LNCaP clone FGC (cell line): ENCODE measurements around the gene SPI1.

Experiments used
- DNase-seq: peaks from one replicate; pipeline ENCODE4 v3.0.0-alpha.2; 2011; ENCODE audit warnings: low read depth
- H3K4me3 ChIP-seq: 2 replicates; pipeline ENCODE4 v1.5.1; 2011; ENCODE audit warnings: mild to moderate bottlenecking, low read depth, low read length, control low read depth
- TF ChIP-seq, protein P1 (sequence below): IDR thresholded peaks from 2 replicates; pipeline ENCODE4 v1.5.1; 2012; ENCODE audit warnings: mild to moderate bottlenecking; ENCODE audit not compliant: control insufficient read depth, insufficient read depth; ENCODE audit errors: extremely low read depth

Gene SPI1

GRCh38 chr11:47383071-47383470 is 4.7 kb upstream of the SPI1 start:
- DNase-seq: no peak
- no peak overlapping the region for H3K4me3 ChIP-seq
- TF ChIP-seq, protein P1, sequence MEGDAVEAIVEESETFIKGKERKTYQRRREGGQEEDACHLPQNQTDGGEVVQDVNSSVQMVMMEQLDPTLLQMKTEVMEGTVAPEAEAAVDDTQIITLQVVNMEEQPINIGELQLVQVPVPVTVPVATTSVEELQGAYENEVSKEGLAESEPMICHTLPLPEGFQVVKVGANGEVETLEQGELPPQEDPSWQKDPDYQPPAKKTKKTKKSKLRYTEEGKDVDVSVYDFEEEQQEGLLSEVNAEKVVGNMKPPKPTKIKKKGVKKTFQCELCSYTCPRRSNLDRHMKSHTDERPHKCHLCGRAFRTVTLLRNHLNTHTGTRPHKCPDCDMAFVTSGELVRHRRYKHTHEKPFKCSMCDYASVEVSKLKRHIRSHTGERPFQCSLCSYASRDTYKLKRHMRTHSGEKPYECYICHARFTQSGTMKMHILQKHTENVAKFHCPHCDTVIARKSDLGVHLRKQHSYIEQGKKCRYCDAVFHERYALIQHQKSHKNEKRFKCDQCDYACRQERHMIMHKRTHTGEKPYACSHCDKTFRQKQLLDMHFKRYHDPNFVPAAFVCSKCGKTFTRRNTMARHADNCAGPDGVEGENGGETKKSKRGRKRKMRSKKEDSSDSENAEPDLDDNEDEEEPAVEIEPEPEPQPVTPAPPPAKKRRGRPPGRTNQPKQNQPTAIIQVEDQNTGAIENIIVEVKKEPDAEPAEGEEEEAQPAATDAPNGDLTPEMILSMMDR: no peak

DNA sequence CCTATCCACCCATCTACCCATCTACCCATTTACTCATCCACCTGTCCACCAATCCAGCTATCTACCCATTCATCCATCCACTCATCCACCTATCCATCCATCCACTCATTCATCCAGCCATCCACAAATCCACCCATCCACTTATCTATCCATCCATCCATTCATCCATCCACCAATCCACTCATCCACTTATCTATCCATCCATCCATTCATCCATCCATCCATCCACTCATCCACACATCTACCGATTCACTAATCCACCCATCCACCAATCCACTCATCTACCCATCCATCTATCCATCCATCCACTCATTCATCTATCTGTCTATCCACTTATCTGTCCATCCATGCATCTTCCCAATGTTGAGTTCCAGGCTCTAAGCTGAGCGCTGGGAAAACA is 1.7 kb upstream of the SPI1 start:
- TF ChIP-seq, protein P1: no peak
- no peak overlapping the region for H3K4me3 ChIP-seq
- DNase-seq: no peak

DNA sequence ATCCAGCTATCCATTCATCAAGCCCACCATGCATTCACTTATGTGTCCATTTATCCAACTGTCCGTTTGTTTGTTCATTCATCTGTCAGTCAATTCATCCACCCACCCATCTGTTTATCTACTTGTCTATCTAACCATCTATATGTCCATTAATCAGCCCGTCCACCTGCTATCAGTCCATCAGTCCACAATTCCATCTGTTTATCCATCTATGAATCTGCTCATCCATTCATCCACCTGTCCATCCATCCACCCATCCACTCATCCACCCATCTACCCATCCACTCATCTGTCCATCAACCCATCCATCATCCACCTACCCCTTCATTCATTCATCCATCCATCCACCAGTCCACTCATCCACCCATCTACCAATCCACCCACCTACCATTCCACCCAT is 970 bp upstream of the SPI1 start:
- no peak overlapping the region for H3K4me3 ChIP-seq
- TF ChIP-seq, protein P1: no peak
- no peak for DNase-seq

DNA sequence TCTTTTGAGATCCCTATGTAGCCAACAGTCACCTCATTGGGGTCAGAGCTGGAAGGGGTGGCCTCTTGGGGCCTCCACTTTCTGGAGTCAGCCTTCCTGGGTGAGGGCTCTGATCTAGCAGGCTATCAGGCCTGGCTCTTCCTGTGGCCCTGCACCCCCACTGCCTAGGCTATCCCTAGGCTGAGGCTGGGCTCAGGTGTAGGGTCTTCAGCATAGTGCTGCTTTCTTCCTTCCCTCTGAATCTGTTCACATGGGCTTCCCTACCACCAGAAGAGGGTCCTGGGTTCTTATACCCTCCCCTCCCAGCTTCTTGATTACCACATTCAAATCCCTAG is 456 bp upstream of the SPI1 start:
- TF ChIP-seq, protein P1: no peak
- DNase-seq: no peak
- H3K4me3 ChIP-seq: no peak overlapping the region

GRCh38 chr11:47377571-47378009 is 757 bp downstream of the SPI1 start:
- TF ChIP-seq, protein P1: no peak
- H3K4me3 ChIP-seq: no peak overlapping the region
- no peak for DNase-seq

DNA sequence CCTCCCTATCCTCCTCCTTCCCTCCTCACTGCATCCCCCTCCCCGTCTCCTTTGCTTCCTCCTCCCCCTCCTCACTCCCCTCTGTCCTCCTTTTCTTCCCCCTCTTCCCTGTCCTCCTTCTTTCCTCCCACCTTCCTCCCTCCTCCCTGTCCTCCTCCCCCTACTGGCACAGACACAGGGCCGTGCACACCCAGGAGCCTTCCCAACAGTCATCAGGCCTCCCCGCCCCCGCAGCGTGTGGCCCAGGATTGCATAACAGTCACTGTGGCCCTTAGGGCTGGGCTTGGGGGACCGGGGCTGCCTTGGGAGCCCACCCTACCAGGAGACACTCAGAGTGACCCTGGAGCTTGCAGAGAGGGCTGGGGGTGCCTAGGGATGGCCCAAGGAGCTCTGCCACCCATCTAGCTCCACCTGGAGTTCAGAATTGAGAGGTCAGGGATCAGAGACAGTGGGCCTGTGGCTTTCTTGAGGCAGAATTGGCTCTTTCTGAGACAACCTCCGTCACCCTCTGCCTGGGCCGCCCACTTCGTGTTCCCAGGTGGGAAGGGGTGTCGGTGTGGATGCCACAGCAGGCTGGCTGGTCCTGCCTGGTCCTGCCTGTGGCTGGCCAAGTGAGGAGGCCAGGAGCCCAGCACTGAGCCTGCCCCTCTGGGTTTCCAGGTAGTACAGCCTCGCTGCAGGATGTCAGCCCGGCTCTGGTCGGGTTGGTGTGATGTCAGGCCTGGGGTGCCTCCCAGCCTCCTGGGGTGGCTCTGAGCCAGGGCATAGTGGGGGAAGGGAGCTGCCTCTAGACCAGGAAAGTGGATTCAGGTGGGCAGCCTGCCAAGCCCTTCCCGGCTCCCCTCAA is 1.6 kb downstream of the SPI1 start:
- no peak overlapping the region for H3K4me3 ChIP-seq
- TF ChIP-seq, protein P1: no peak
- no peak for DNase-seq

- no peak overlapping the region for H3K4me3 ChIP-seq
- no peak for DNase-seq
- TF ChIP-seq, protein P1: no peak
Measured at GRCh38 chr11:47376107-47376524, 2.2 kb downstream of the SPI1 start.
